HG02588 (cell line): Measurements from ENCODE around the gene CCR5AS.

Experiments
- ATAC-seq: cut with Tn5 transposase; IDR thresholded peaks from one replicate; pipeline ENCODE4 v1.9.1; 2021; ENCODE audit warnings: mild to moderate bottlenecking, moderate library complexity; ENCODE audit not compliant: unreplicated experiment

CCR5AS gene

GRCh38 chr3:46383211-46383950 lies 23.5 kb downstream of the CCR5AS start:
- no peak for ATAC-seq

- ATAC-seq = no peak
These were observed 25.2 kb downstream of the CCR5AS start for GRCh38 chr3:46381625-46382024.

GRCh38 chr3:46380471-46381221 lies 26.2 kb downstream of the CCR5AS start:
- no peak for ATAC-seq

DNA sequence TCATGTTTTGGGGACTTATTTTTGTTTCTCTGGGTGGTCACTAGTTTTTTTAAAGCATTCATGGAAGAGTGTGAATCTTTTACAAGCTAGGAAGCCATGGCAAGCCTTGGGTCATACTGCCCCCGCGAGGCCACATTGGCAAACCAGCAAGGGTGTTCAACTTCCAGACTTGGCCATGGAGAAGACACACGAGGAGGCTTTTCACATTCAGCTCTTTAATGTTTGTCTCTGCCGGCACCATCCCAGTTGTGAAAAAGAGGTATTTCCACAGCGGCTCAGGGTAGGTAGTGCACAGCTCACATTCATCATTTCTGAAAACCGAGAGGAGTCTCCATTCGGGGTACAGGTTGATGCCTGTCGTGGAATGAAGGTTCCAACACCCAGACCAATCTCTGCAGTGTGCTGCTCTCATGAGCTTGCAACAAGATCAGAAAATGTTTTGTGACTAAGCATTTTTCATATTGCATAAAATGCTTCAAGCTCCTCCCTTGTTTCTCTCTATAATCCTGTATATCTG lies 28.4 kb downstream of the CCR5AS start:
- ATAC-seq = no peak

- no peak for ATAC-seq
These were observed 31.1 kb downstream of the CCR5AS start for GRCh38 chr3:46375814-46376213.

DNA sequence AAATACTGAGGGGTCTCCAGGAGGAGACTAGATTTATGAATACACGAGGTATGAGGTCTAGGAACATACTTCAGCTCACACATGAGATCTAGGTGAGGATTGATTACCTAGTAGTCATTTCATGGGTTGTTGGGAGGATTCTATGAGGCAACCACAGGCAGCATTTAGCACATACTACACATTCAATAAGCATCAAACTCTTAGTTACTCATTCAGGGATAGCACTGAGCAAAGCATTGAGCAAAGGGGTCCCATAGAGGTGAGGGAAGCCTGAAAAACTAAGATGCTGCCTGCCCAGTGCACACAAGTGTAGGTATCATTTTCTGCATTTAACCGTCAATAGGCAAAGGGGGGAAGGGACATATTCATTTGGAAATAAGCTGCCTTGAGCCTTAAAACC lies 31.6 kb downstream of the CCR5AS start:
- no peak for ATAC-seq

GRCh38 chr3:46374755-46375154 lies 32.1 kb downstream of the CCR5AS start:
- no peak for ATAC-seq

DNA sequence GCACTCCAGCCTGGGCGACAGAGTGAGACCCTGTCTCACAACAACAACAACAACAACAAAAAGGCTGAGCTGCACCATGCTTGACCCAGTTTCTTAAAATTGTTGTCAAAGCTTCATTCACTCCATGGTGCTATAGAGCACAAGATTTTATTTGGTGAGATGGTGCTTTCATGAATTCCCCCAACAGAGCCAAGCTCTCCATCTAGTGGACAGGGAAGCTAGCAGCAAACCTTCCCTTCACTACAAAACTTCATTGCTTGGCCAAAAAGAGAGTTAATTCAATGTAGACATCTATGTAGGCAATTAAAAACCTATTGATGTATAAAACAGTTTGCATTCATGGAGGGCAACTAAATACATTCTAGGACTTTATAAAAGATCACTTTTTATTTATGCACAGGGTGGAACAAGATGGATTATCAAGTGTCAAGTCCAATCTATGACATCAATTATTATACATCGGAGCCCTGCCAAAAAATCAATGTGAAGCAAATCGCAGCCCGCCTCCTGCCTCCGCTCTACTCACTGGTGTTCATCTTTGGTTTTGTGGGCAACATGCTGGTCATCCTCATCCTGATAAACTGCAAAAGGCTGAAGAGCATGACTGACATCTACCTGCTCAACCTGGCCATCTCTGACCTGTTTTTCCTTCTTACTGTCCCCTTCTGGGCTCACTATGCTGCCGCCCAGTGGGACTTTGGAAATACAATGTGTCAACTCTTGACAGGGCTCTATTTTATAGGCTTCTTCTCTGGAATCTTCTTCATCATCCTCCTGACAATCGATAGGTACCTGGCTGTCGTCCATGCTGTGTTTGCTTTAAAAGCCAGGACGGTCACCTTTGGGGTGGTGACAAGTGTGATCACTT lies 34.1 kb downstream of the CCR5AS start:
- ATAC-seq = no peak

DNA sequence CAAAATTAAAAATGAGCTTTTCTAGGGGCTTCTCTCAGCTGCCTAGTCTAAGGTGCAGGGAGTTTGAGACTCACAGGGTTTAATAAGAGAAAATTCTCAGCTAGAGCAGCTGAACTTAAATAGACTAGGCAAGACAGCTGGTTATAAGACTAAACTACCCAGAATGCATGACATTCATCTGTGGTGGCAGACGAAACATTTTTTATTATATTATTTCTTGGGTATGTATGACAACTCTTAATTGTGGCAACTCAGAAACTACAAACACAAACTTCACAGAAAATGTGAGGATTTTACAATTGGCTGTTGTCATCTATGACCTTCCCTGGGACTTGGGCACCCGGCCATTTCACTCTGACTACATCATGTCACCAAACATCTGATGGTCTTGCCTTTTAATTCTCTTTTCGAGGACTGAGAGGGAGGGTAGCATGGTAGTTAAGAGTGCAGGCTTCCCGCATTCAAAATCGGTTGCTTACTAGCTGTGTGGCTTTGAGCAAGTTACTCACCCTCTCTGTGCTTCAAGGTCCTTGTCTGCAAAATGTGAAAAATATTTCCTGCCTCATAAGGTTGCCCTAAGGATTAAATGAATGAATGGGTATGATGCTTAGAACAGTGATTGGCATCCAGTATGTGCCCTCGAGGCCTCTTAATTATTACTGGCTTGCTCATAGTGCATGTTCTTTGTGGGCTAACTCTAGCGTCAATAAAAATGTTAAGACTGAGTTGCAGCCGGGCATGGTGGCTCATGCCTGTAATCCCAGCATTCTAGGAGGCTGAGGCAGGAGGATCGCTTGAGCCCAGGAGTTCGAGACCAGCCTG lies 35.1 kb downstream of the CCR5AS start:
- ATAC-seq = no peak

- ATAC-seq = no peak
These were observed 35.9 kb downstream of the CCR5AS start, which contains the start of gene CCR5 for GRCh38 chr3:46370839-46371518. CCR5 (plus strand) TSS chr3:46370946; CDS start chr3:46372903, 1,957 bp downstream.

- ATAC-seq = peak; percentile 61
These were observed 37.2 kb downstream of the CCR5AS start for GRCh38 chr3:46369675-46370132.

DNA sequence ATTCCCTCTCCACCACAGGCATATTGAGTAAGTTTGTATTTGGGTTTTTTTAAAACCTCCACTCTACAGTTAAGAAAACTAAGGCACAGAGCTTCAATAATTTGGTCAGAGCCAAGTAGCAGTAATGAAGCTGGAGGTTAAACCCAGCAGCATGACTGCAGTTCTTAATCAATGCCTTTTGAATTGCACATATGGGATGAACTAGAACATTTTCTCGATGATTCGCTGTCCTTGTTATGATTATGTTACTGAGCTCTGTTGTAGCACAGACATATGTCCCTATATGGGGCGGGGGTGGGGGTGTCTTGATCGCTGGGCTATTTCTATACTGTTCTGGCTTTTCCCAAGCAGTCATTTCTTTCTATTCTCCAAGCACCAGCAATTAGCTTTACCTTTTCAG lies 37.7 kb downstream of the CCR5AS start:
- no peak for ATAC-seq

GRCh38 chr3:46368569-46368968 lies 38.3 kb downstream of the CCR5AS start:
- ATAC-seq = no peak

- no peak for ATAC-seq
These were observed 39.1 kb downstream of the CCR5AS start for GRCh38 chr3:46367811-46368210.

DNA sequence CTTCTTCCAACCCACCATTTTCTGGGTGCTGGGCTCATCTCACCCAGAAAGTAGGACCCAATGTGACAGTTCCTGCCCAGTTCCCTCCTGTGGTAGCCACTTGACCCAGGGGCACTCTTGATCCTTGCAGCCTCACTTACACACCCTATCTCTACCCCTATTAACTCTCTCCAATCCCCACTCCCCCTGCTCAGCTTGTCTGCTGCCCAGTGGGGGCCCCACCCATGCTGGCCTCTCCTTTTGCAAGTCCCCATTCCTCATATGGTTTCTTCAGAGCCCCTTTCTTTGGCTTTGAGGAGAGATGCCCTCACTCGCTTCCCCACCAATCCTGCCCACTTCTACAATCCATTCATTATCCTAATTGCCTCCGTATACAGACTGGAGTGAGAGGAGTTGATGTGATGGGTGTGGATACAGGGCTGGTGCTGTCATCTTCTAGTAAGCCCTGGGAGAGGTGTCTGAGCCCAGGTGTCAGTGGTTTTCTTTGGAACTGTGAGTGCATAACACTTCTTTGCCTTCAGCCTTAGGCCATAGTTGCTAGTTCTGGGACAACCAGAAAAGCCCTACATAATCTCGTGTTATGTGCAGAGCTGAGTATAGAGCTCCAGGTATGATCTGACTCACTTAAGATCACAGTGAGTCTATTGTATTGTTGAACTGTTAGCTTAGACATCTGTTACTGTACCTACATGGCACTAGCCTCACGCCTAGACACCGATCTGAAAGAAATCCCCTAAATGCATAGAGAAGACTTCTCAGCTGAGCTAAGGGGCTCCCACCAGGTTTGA lies 40.9 kb downstream of the CCR5AS start:
- no peak for ATAC-seq

GRCh38 chr3:46365041-46365440 lies 41.8 kb downstream of the CCR5AS start:
- ATAC-seq = no peak

GRCh38 chr3:46361408-46362283 lies 45.2 kb downstream of the CCR5AS start:
- no peak for ATAC-seq

- no peak for ATAC-seq
These were observed 46.0 kb downstream of the CCR5AS start for GRCh38 chr3:46360907-46361306.
